ENCODE data around the gene MITF.

Gene MITF

GRCh38 chr3:69768438-69768837 is 29.2 kb downstream of the MITF start:
- Histone ChIP-seq H3K27ac (ENCODE audit: low read length, poor library complexity, severe bottlenecking) (peak overlapping the region; percentile 42), H3K79me1 (replicated peaks; ENCODE audit: low read length, poor library complexity, severe bottlenecking) (no peaks in the 10 kb centered on the region), H2AK5ac (ENCODE audit: low read length, severe bottlenecking) (peak overlapping the region; percentile 60), H3K27me3 (ENCODE audit: control insufficient read depth in 1 of 2, insufficient read depth in 1 of 2, low read length in 2 of 2) (no peaks in the 10 kb centered on the region), H3K4me3 (ENCODE audit: insufficient read depth in 1 of 2, low read depth in 1 of 2, low read length in 2 of 2) (no peak overlapping the region), H3K14ac (ENCODE audit: low read length in 2 of 2) (no peak overlapping the region), H3K36me3 (ENCODE audit: control insufficient read depth in 1 of 2, insufficient read depth in 2 of 2, low read depth in 1 of 2, low read length in 2 of 2) (no peaks in the 10 kb centered on the region), H4K91ac (ENCODE audit: low read length) (no peak overlapping the region), H2BK15ac (ENCODE audit: low read depth, poor library complexity, severe bottlenecking) (no peak overlapping the region), H2BK120ac (ENCODE audit: low read depth, low read length) (no peak overlapping the region), H3K18ac (ENCODE audit: low read depth in 1 of 2, low read length in 2 of 2) (no peak overlapping the region), H3K9ac (ENCODE audit: low read length) (no peak overlapping the region), H3K9me3 (ENCODE audit: control insufficient read depth, low read length) (no peaks in the 10 kb centered on the region), H3K23ac (ENCODE audit: low read length in 2 of 2) (no peak overlapping the region), H3K4me1 (ENCODE audit: control insufficient read depth, insufficient read depth, low read depth, low read length) (peaks cover 11% of the 10 kb centered on the region), H2BK12ac (ENCODE audit: low read length in 2 of 2) (no peak overlapping the region), H4K8ac (ENCODE audit: low read length) (no peak overlapping the region), H3K4ac (ENCODE audit: low read depth in 1 of 2, low read length in 2 of 2) (no peak overlapping the region), H2BK5ac (ENCODE audit: low read depth, low read length, poor library complexity, severe bottlenecking) (no peak overlapping the region), H2AFZ (ENCODE audit: low read depth, low read length) (no peak overlapping the region), H3K4me2 (ENCODE audit: low read length, poor library complexity, severe bottlenecking) (no peak overlapping the region)
- WGBS, result 87% methylated on average over 2 of the region's 2 CpGs
- DNase-seq, result no peak

GRCh38 chr3:69770219-69770618 is 31.0 kb downstream of the MITF start:
- Histone ChIP-seq H3K27me3 (ENCODE audit: control insufficient read depth in 1 of 2, insufficient read depth in 1 of 2, low read length in 2 of 2) (no peaks in the 10 kb centered on the region), H2BK5ac (ENCODE audit: low read depth, low read length, poor library complexity, severe bottlenecking) (no peak overlapping the region), H3K4me1 (ENCODE audit: control insufficient read depth, insufficient read depth, low read depth, low read length) (peaks cover 11% of the 10 kb centered on the region), H2AK5ac (ENCODE audit: low read length, severe bottlenecking) (no peak overlapping the region), H2BK15ac (ENCODE audit: low read depth, poor library complexity, severe bottlenecking) (no peak overlapping the region), H3K79me1 (replicated peaks; ENCODE audit: low read length, poor library complexity, severe bottlenecking) (peaks cover 7% of the 10 kb centered on the region), H2BK12ac (ENCODE audit: low read length in 2 of 2) (no peak overlapping the region), H3K23ac (ENCODE audit: low read length in 2 of 2) (no peak overlapping the region), H2AFZ (ENCODE audit: low read depth, low read length) (no peak overlapping the region), H3K4ac (ENCODE audit: low read depth in 1 of 2, low read length in 2 of 2) (no peak overlapping the region), H3K4me2 (ENCODE audit: low read length, poor library complexity, severe bottlenecking) (no peak overlapping the region), H2BK120ac (ENCODE audit: low read depth, low read length) (no peak overlapping the region), H3K14ac (ENCODE audit: low read length in 2 of 2) (no peak overlapping the region), H3K4me3 (ENCODE audit: insufficient read depth in 1 of 2, low read depth in 1 of 2, low read length in 2 of 2) (no peak overlapping the region), H3K18ac (ENCODE audit: low read depth in 1 of 2, low read length in 2 of 2) (no peak overlapping the region), H3K36me3 (ENCODE audit: control insufficient read depth in 1 of 2, insufficient read depth in 2 of 2, low read depth in 1 of 2, low read length in 2 of 2) (no peaks in the 10 kb centered on the region), H4K91ac (ENCODE audit: low read length) (no peak overlapping the region), H3K9ac (ENCODE audit: low read length) (no peak overlapping the region), H3K27ac (ENCODE audit: low read length, poor library complexity, severe bottlenecking) (peak overlapping the region; percentile 94), H3K9me3 (ENCODE audit: control insufficient read depth, low read length) (no peaks in the 10 kb centered on the region), H4K8ac (ENCODE audit: low read length) (no peak overlapping the region)
- DNase-seq, result no peak

GRCh38 chr3:69770976-69771634 is 31.8 kb downstream of the MITF start:
- 31% methylated on average over 5 of the region's 6 CpGs for WGBS
- Histone ChIP-seq H3K36me3 (ENCODE audit: control insufficient read depth in 1 of 2, insufficient read depth in 2 of 2, low read depth in 1 of 2, low read length in 2 of 2) (no peaks in the 10 kb centered on the region), H3K14ac (ENCODE audit: low read length in 2 of 2) (no peak overlapping the region), H2AFZ (ENCODE audit: low read depth, low read length) (no peak overlapping the region), H3K4me3 (ENCODE audit: insufficient read depth in 1 of 2, low read depth in 1 of 2, low read length in 2 of 2) (no peak overlapping the region), H3K23ac (ENCODE audit: low read length in 2 of 2) (no peak overlapping the region), H2BK15ac (ENCODE audit: low read depth, poor library complexity, severe bottlenecking) (no peak overlapping the region), H3K4me2 (ENCODE audit: low read length, poor library complexity, severe bottlenecking) (no peak overlapping the region), H3K9me3 (ENCODE audit: control insufficient read depth, low read length) (no peaks in the 10 kb centered on the region), H3K27me3 (ENCODE audit: control insufficient read depth in 1 of 2, insufficient read depth in 1 of 2, low read length in 2 of 2) (no peaks in the 10 kb centered on the region), H3K4ac (ENCODE audit: low read depth in 1 of 2, low read length in 2 of 2) (no peak overlapping the region), H4K91ac (ENCODE audit: low read length) (no peak overlapping the region), H3K18ac (ENCODE audit: low read depth in 1 of 2, low read length in 2 of 2) (no peak overlapping the region), H3K9ac (ENCODE audit: low read length) (no peak overlapping the region), H3K79me1 (replicated peaks; ENCODE audit: low read length, poor library complexity, severe bottlenecking) (peaks cover 7% of the 10 kb centered on the region), H2AK5ac (ENCODE audit: low read length, severe bottlenecking) (peak overlapping the region; percentile 23), H2BK12ac (ENCODE audit: low read length in 2 of 2) (peak overlapping the region in 1 of 2 experiments; percentile 30), H3K4me1 (ENCODE audit: control insufficient read depth, insufficient read depth, low read depth, low read length) (peaks cover 11% of the 10 kb centered on the region), H2BK5ac (ENCODE audit: low read depth, low read length, poor library complexity, severe bottlenecking) (peak overlapping the region; percentile 54), H4K8ac (ENCODE audit: low read length) (no peak overlapping the region), H3K27ac (ENCODE audit: low read length, poor library complexity, severe bottlenecking) (peak overlapping the region; percentile 94), H2BK120ac (ENCODE audit: low read depth, low read length) (no peak overlapping the region)
- DNase-seq, result peak; percentile 91

- Histone ChIP-seq H2BK5ac (ENCODE audit: low read depth, low read length, poor library complexity, severe bottlenecking) (no peak overlapping the region), H3K4me2 (ENCODE audit: low read length, poor library complexity, severe bottlenecking) (no peak overlapping the region), H3K4me3 (ENCODE audit: insufficient read depth in 1 of 2, low read depth in 1 of 2, low read length in 2 of 2) (no peak overlapping the region), H2BK120ac (ENCODE audit: low read depth, low read length) (no peak overlapping the region), H3K9ac (ENCODE audit: low read length) (no peak overlapping the region), H3K36me3 (ENCODE audit: control insufficient read depth in 1 of 2, insufficient read depth in 2 of 2, low read depth in 1 of 2, low read length in 2 of 2) (no peaks in the 10 kb centered on the region), H3K18ac (ENCODE audit: low read depth in 1 of 2, low read length in 2 of 2) (peak overlapping the region in 1 of 2 experiments; percentile 51), H2AFZ (ENCODE audit: low read depth, low read length) (no peak overlapping the region), H3K4ac (ENCODE audit: low read depth in 1 of 2, low read length in 2 of 2) (peak overlapping the region in 1 of 2 experiments; percentile 90), H3K4me1 (ENCODE audit: control insufficient read depth, insufficient read depth, low read depth, low read length) (peaks cover 8% of the 10 kb centered on the region), H3K9me3 (ENCODE audit: control insufficient read depth, low read length) (no peaks in the 10 kb centered on the region), H4K91ac (ENCODE audit: low read length) (no peak overlapping the region), H3K79me1 (replicated peaks; ENCODE audit: low read length, poor library complexity, severe bottlenecking) (peaks cover 8% of the 10 kb centered on the region), H2AK5ac (ENCODE audit: low read length, severe bottlenecking) (peak overlapping the region; percentile 57), H3K27me3 (ENCODE audit: control insufficient read depth in 1 of 2, insufficient read depth in 1 of 2, low read length in 2 of 2) (no peaks in the 10 kb centered on the region), H4K8ac (ENCODE audit: low read length) (no peak overlapping the region), H3K23ac (ENCODE audit: low read length in 2 of 2) (no peak overlapping the region), H3K27ac (ENCODE audit: low read length, poor library complexity, severe bottlenecking) (peak overlapping the region; percentile 94), H2BK15ac (ENCODE audit: low read depth, poor library complexity, severe bottlenecking) (no peak overlapping the region), H2BK12ac (ENCODE audit: low read length in 2 of 2) (peak overlapping the region in 1 of 2 experiments; percentile 95), H3K14ac (ENCODE audit: low read length in 2 of 2) (no peak overlapping the region)
- WGBS, result 50% methylated on average over 1 of the region's 2 CpGs
- no peak for DNase-seq
Measured at GRCh38 chr3:69772152-69772867, 33.0 kb downstream of the MITF start.
